ENCODE results near the gene CADPS2. TPM values are rescaled to one million over a fixed set of nuclear protein-coding genes. Genes with fewer than 3 reads are reported as not detected.

CADPS2 gene
- total RNA-seq, 2 experiments from 2014 or later, result not detected

DNA sequence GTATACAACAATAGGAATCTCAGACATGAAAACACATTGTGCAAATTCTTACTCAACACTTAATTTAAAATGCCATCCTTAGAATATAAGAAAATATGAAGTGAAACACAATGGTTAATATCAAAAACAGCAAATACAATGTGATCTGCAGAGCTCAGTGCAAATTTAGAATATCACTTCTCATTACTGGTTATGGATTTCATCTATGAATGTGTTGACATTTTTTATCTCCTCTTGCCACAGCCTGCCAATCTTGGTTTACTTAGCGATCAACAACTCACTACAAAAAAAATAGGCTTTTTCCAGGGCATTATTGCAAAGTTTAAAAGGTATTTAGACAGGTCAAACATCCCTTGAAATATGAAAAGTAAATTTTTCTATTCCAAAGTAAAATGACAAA lies 158.5 kb downstream of the CADPS2 start:
- Mint-ChIP-seq H3K9me3 (ENCODE audit: low read depth) (peaks cover 4% of the 10 kb centered on the region), H3K27ac (no peak overlapping the region), H3K4me1 (no peaks in the 10 kb centered on the region), H3K4me3 (no peak overlapping the region), H3K36me3 (ENCODE audit: low read depth) (no peaks in the 10 kb centered on the region), H3K27me3 (no peaks in the 10 kb centered on the region)
- no peak for ATAC-seq
- CTCF ChIA-PET, result no interaction called here
- no peak for DNase-seq
- intact Hi-C loops (cut with DNase I, micrococcal nuclease), result no loop called here
- POLR2A ChIA-PET, result no interaction called here

DNA sequence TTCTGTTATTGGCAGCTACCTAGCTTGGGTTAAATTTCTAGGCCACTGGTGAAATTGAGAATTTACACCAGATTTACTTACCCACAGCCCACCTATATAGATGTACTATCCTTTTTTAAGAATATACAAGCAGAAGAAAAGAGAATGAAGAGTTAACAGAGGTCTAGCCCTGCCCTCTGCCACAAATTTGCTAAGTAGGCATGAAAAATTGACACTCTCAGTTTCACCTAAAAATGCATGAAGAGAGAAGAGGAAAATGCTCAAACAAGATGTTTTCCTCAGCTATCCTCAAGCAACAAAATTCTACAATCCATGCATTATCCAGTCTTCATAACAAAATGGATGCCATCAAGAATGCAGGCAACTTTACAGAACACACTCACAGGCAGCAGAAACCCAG lies 158.9 kb downstream of the CADPS2 start:
- H3K4me3 Mint-ChIP-seq, result no peak overlapping the region
- H3K27me3 Mint-ChIP-seq, result no peaks in the 10 kb centered on the region
- ATAC-seq (no peak), DNase-seq (no peak)
- POLR2A ChIA-PET, result no interaction called here
- H3K36me3 Mint-ChIP-seq (ENCODE audit: low read depth), result no peaks in the 10 kb centered on the region
- H3K4me1 Mint-ChIP-seq, result no peaks in the 10 kb centered on the region
- CTCF ChIA-PET, result interaction anchor here (0.8 kb wide), 1 partner anchor 9 kb away, joined by 3 read pairs; no protein-coding TSS in a partner anchor
- H3K27ac Mint-ChIP-seq, result no peak overlapping the region
- intact Hi-C loops (cut with DNase I, micrococcal nuclease), result no loop called here
- H3K9me3 Mint-ChIP-seq (ENCODE audit: low read depth), result peaks cover 4% of the 10 kb centered on the region

DNA sequence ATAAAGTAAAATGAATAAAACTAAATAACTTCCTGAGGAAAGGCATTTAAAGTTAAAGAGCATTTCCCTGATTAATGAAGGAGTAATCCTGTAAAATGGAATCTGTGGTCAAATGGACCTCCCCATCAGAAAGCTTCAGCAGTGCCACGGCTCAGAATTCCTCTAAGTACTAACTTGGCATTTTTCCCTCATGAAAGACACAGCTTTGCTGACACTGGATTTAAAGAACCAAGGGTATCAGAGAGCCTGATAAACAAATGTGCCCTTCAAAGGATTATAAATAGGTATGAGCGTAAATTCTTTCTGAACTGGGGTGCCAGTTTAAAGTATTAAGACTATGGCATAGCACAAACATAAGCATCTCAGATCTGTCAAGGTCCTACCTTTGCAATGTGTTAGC lies 159.4 kb downstream of the CADPS2 start:
- peaks cover 4% of the 10 kb centered on the region for H3K9me3 Mint-ChIP-seq (ENCODE audit: low read depth)
- ChIA-PET POLR2A (no interaction called here), CTCF (interaction anchor here (0.6 to 0.8 kb wide), 2 partner anchors 10 to 926 kb away, joined by 3 to 4 read pairs; no protein-coding TSS in a partner anchor)
- H3K27me3 Mint-ChIP-seq, result no peaks in the 10 kb centered on the region
- H3K4me1 Mint-ChIP-seq, result no peaks in the 10 kb centered on the region
- H3K36me3 Mint-ChIP-seq (ENCODE audit: low read depth), result no peaks in the 10 kb centered on the region
- DNase-seq (no peak), ATAC-seq (no peak)
- intact Hi-C loops (cut with DNase I, micrococcal nuclease), result no loop called here
- no peak overlapping the region for H3K4me3 Mint-ChIP-seq
- H3K27ac Mint-ChIP-seq, result no peak overlapping the region

DNA sequence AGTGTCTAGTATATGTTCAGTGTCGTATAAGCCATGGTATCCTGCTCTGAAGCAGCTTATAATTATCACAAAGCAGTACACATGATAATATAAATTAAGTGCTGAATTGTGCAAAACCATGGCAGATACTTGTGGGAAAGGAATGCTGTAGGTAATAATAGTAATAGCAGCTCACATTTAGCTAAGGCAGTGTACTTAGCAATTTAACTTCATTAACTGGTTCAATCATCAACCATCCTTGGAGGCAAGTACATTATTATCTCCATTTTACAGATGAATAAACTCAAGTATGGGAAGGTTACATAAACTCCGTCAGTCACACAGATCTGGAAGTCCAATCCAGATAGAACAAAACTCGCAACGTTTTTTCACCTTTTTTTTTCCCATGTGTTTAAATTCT lies 161.9 kb downstream of the CADPS2 start:
- Mint-ChIP-seq H3K27me3 (no peaks in the 10 kb centered on the region), H3K4me3 (no peak overlapping the region), H3K36me3 (ENCODE audit: low read depth) (no peaks in the 10 kb centered on the region), H3K4me1 (no peaks in the 10 kb centered on the region), H3K27ac (no peak overlapping the region), H3K9me3 (ENCODE audit: low read depth) (peaks cover 4% of the 10 kb centered on the region)
- intact Hi-C loops (cut with DNase I, micrococcal nuclease), result no loop called here
- ATAC-seq, result no peak
- ChIA-PET POLR2A (no interaction called here), CTCF (no interaction called here)
- DNase-seq, result no peak

DNA sequence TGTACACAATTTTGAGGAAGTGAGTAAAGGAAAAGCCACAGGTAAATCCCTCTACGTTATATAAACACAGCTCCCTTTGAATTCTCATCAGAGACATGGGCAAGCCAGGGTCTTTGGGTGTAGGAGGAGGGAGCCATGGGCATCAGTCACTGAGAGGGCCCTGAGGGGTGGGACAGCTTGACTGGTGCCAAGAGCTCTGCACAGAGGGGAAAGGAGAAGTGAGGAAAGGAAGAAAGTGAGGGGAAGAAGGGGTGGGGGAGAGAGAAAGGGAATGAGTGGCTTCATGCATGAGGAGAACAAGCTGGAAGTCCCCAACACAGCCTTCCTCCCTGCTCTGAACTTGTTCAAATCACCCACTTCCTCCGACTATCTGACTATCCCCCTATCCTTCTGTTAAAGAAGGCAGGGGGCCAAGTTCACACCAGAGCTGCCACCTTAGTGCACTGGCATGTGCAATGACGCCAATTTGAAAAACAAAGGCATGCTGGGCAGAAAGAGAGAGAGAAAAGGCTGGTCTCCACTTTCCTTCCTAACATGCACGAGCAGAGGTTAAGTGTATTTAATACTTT lies 167.2 kb downstream of the CADPS2 start:
- Mint-ChIP-seq H3K4me1 (no peaks in the 10 kb centered on the region), H3K4me3 (no peak overlapping the region), H3K27ac (no peak overlapping the region), H3K9me3 (ENCODE audit: low read depth) (no peaks in the 10 kb centered on the region), H3K36me3 (ENCODE audit: low read depth) (no peaks in the 10 kb centered on the region), H3K27me3 (no peaks in the 10 kb centered on the region)
- ATAC-seq (no peak), DNase-seq (no peak)
- POLR2A ChIA-PET, result no interaction called here
- CTCF ChIA-PET, result interaction anchor here (1.1 kb wide), 1 partner anchor 36 kb away, joined by 3 read pairs; no protein-coding TSS in a partner anchor
- intact Hi-C loops (cut with DNase I, micrococcal nuclease), result no loop called here

DNA sequence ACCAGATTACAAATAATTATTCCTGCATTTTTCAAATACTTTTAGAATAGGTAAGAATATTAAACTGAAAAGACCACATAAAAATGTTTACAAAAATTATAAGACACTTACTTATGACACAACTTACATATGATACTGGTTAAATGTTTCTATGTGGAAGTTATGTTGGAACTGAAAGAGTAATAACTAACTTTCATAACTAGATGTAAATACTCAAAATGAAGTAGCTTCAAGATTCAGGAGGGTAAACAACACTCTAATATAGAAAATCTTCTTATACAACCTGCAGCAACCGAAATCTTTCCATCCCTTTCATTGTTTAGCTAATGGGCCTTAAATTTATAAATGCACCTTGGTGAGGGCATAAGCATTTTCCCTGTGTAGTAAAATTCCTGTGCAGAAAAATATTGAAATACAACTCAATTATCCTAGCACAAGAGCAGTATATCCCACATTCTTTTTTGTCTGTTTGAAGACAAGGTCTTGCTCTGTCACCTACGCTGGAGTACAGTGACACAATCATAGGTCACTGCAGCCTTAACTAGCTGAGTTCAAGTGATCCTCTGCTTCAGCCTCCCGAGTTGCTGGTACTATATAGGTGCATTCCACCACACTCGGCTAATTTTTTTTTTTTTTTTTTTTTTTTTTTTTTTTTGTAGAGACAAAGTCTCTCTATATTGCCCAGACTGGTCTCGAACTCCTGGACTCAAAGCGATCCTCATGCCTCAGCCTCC lies 168.7 kb downstream of the CADPS2 start:
- Mint-ChIP-seq H3K27me3 (no peaks in the 10 kb centered on the region), H3K27ac (no peak overlapping the region), H3K9me3 (ENCODE audit: low read depth) (no peaks in the 10 kb centered on the region), H3K36me3 (ENCODE audit: low read depth) (no peaks in the 10 kb centered on the region), H3K4me1 (no peaks in the 10 kb centered on the region), H3K4me3 (no peak overlapping the region)
- POLR2A ChIA-PET, result no interaction called here
- no peak for DNase-seq
- intact Hi-C loops (cut with DNase I, micrococcal nuclease), result no loop called here
- no peak for ATAC-seq
- CTCF ChIA-PET, result no interaction called here

DNA sequence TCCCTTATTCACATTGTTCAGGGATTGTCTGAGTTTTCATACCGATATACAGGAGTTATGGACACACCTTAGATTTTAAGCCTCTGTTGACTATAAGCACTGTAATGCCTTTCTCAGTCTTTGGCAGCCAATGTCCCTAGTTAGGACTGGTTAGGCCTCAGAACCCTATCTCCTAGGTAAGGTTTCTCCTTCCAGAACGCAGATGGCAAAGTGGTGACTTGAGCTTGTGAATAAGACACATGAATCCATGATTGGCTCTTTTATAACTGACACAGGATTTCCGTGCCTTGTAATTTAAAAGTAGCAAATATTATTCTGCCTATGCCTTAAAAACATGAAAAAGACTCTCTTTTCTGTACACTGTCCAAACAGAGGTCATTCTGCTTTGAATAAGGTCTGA lies 171.1 kb downstream of the CADPS2 start:
- ChIA-PET CTCF (interaction anchor here (0.6 kb wide), 1 partner anchor 440 kb away, joined by 3 read pairs; no protein-coding TSS in a partner anchor), POLR2A (no interaction called here)
- intact Hi-C loops (cut with DNase I, micrococcal nuclease), result no loop called here
- H3K9me3 Mint-ChIP-seq (ENCODE audit: low read depth), result peaks cover 2% of the 10 kb centered on the region
- H3K4me1 Mint-ChIP-seq, result no peaks in the 10 kb centered on the region
- H3K27me3 Mint-ChIP-seq, result no peaks in the 10 kb centered on the region
- ATAC-seq (no peak), DNase-seq (no peak)
- no peak overlapping the region for H3K4me3 Mint-ChIP-seq
- no peaks in the 10 kb centered on the region for H3K36me3 Mint-ChIP-seq (ENCODE audit: low read depth)
- no peak overlapping the region for H3K27ac Mint-ChIP-seq

DNA sequence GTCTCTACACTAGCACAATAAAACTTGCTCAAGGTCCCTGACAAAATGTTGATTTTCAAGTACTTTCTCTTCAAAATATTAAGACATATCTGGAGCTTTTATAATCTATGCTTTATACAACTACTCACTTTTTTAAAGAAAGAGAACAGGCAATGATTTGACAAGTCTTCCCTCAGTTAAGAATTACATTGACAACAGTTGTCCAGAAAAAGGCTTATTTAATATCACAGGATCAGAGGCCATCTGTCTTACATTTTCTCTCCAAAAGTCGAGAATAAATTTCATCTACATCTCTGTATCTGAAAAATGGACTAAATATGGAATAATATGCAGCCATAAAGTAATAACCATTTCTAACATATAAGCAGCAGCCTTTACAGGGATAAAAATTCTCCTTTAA lies 175.3 kb downstream of the CADPS2 start:
- ChIA-PET POLR2A (no interaction called here), CTCF (no interaction called here)
- H3K9me3 Mint-ChIP-seq (ENCODE audit: low read depth), result peaks cover 2% of the 10 kb centered on the region
- ATAC-seq (no peak), DNase-seq (no peak)
- H3K36me3 Mint-ChIP-seq (ENCODE audit: low read depth), result no peaks in the 10 kb centered on the region
- H3K27ac Mint-ChIP-seq, result no peak overlapping the region
- H3K4me3 Mint-ChIP-seq, result no peak overlapping the region
- H3K27me3 Mint-ChIP-seq, result no peaks in the 10 kb centered on the region
- no peaks in the 10 kb centered on the region for H3K4me1 Mint-ChIP-seq
- intact Hi-C loops (cut with DNase I, micrococcal nuclease), result no loop called here

DNA sequence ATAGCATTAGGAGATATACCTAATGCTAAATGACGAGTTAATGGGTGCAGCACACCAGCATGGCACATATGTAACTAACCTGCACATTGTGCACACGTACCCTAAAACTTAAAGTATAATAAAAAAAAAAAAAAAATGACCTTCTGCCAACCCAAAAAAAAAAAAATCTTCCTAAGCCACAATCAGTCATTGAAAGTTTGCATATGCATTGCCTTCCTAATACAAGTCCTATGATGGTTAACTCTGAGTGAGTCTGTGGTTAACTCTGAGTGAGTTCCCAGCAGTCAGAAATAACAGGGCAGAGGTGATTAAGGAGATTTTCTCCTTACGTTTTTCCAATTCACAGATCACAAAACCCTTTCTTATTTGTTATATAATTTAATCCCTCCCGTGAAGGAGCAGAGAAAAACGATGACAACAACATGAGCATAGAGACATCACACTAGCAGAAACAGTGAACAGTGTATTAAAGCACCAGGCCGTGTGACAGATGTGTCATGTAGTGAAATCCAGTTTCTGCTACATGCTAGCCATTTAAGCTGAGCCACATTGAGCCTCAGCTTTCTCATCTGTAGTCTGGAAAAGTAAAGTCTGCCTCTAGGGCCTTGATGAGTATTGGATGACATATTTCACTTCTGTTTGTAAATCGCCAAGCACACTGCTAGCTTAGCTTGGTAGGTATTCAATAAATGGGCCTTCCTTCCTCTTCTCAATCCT lies 176.2 kb downstream of the CADPS2 start:
- CTCF ChIA-PET, result no interaction called here
- H3K36me3 Mint-ChIP-seq (ENCODE audit: low read depth), result no peaks in the 10 kb centered on the region
- intact Hi-C loops (cut with DNase I, micrococcal nuclease), result no loop called here
- H3K4me3 Mint-ChIP-seq, result no peak overlapping the region
- no peak overlapping the region for H3K27ac Mint-ChIP-seq
- peaks cover 2% of the 10 kb centered on the region for H3K9me3 Mint-ChIP-seq (ENCODE audit: low read depth)
- H3K4me1 Mint-ChIP-seq, result no peaks in the 10 kb centered on the region
- DNase-seq (no peak), ATAC-seq (no peak)
- POLR2A ChIA-PET, result no interaction called here
- no peaks in the 10 kb centered on the region for H3K27me3 Mint-ChIP-seq

DNA sequence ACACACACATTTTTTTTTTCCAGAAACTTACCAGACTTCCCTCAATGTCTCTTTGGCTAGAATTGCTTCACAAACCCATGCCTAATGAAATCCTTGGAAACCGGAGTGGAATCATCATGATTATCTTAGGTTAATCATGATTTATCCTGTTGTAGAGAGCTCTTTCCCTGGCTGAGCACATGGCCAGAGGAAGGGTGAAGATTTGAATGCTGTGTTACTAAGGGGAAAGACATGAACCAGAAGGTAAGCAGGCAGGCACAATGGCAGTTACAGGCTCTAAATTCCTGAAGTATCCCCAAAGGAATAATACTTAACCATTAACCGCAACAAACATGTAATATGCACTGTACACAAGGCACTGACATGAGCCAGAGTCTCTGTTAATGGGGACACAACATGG lies 179.4 kb downstream of the CADPS2 start:
- Mint-ChIP-seq H3K4me3 (no peak overlapping the region), H3K4me1 (no peaks in the 10 kb centered on the region), H3K9me3 (ENCODE audit: low read depth) (peaks cover 9% of the 10 kb centered on the region), H3K36me3 (ENCODE audit: low read depth) (no peaks in the 10 kb centered on the region), H3K27me3 (no peaks in the 10 kb centered on the region), H3K27ac (no peak overlapping the region)
- ATAC-seq, result no peak
- DNase-seq, result no peak
- ChIA-PET POLR2A (no interaction called here), CTCF (no interaction called here)
- intact Hi-C loops (cut with DNase I, micrococcal nuclease), result no loop called here

DNA sequence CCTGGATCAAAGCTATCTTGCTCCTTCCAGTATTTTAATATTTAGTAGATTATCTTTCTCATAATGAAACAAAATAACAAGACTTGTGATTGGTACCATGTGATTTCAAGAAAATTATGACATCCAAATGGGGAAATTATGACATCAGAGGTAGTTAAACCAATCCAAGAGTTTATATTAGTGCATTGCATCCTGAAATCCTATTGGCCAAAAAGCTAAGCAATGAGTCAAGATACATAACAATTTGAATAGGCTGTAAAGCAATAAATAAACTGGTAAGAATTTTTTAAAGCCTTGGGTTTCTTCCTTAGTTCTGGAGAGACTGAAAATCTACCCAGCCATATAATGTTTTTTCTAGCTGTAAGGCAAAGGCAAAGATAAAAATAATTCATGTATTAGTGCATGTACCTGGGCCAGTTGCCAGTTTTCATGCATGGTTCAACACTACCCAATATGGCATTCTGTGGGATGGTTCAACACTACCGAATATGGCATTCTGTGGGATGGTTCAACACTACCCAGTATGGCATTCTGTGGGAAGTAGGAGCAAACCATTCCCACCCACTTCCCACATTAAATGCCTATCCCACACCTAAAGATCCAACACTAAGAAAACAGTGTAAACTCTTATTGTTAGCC lies 183.3 kb downstream of the CADPS2 start, which contains the start of gene RNF148:
RNF148 (minus strand) TSS at position 51 of the 639 bp plus-strand sequence. CDS start 172 bp downstream, outside the sequence.
- Mint-ChIP-seq H3K27ac (no peak within 1 kb of the TSS), H3K9me3 (ENCODE audit: low read depth) (peaks cover 7% of the 10 kb centered on the region), H3K27me3 (no peaks in the 10 kb centered on the region), H3K36me3 (ENCODE audit: low read depth) (no peaks in the 10 kb centered on the region), H3K4me3 (no peak within 1 kb of the TSS), H3K4me1 (no peaks in the 10 kb centered on the region)
- no peak for ATAC-seq
- DNase-seq, result no peak
- POLR2A ChIA-PET, result no interaction called here
- intact Hi-C loops (cut with DNase I, micrococcal nuclease), result no loop called here
- CTCF ChIA-PET, result interaction anchor here (0.6 kb wide), 1 partner anchor 44 kb away, joined by 3 read pairs; no protein-coding TSS in a partner anchor

Data from activated CD4-positive, alpha-beta T cell treated with anti-CD3 and anti-CD28 coated beads for 36 hours (primary cell).